RWPE2 (cell line): ENCODE data around the gene NAA25.

Experiments
- ATAC-seq: fragments of 200-7000 bp; cut with Tn5 transposase; 3 replicates; pipeline ENCODE4 v1.9.1; 2021; ENCODE audit warnings: low read depth
- DNase-seq: peaks from one replicate; pipeline ENCODE4 v3.0.0-alpha.2; 2020; ENCODE audit warnings: low spot score
- H3K27ac ChIP-seq: fragments of 450-650 bp; 2 replicates; pipeline ENCODE4 v1.5.1; 2017; ENCODE audit warnings: mild to moderate bottlenecking; ENCODE audit not compliant: poor library complexity, severe bottlenecking
- H3K27me3 ChIP-seq: fragments of 250-450 bp; sonication (Bioruptor Pico); 2 replicates; pipeline ENCODE4 v1.5.1; 2021; ENCODE audit warnings: mild to moderate bottlenecking, moderate library complexity; ENCODE audit not compliant: insufficient read depth, poor library complexity, severe bottlenecking
- H3K36me3 ChIP-seq: fragments of 250-450 bp; sonication (Bioruptor Pico); 2 replicates; pipeline ENCODE4 v1.5.1; 2020; ENCODE audit warnings: low read depth, mild to moderate bottlenecking, moderate library complexity
- H3K4me1 ChIP-seq: fragments of 250-450 bp; sonication (Bioruptor Pico); 2 replicates; pipeline ENCODE4 v1.5.1; 2021; ENCODE audit warnings: mild to moderate bottlenecking, moderate library complexity; ENCODE audit not compliant: insufficient read depth, poor library complexity, severe bottlenecking
- H3K4me3 ChIP-seq: fragments of 250-450 bp; sonication (Bioruptor Pico); 2 replicates; pipeline ENCODE4 v1.5.1; 2021; ENCODE audit warnings: mild to moderate bottlenecking, moderate library complexity; ENCODE audit not compliant: severe bottlenecking
- H3K9me3 ChIP-seq: fragments of 250-450 bp; sonication (Bioruptor Pico); 2 replicates; pipeline ENCODE4 v1.5.1; 2021; ENCODE audit warnings: mild to moderate bottlenecking, moderate library complexity; ENCODE audit not compliant: severe bottlenecking
- CTCF ChIP-seq: fragments of 450-650 bp; IDR thresholded peaks from one replicate; pipeline ENCODE4 v1.5.1; 2017; ENCODE audit warnings: mild to moderate bottlenecking, moderate library complexity; ENCODE audit not compliant: poor library complexity, severe bottlenecking

Gene NAA25

GRCh38 chr12:112017041-112017440, 91.5 kb downstream of the NAA25 start:
- DNase-seq (no peak), ATAC-seq (no peak)
- Histone ChIP-seq H3K27ac (peak overlapping the region; percentile 62), H3K4me3 (no peak overlapping the region), H3K9me3 (no peaks in the 10 kb centered on the region), H3K4me1 (peaks cover 18% of the 10 kb centered on the region), H3K27me3 (no peaks in the 10 kb centered on the region), H3K36me3 (peaks cover 49% of the 10 kb centered on the region)
- no peak for TF ChIP-seq CTCF

- peaks cover 18% of the 10 kb centered on the region for H3K4me1 ChIP-seq
- H3K36me3 ChIP-seq = peaks cover 40% of the 10 kb centered on the region
- DNase-seq (no peak), ATAC-seq (no peak)
- H3K4me3 ChIP-seq = no peak overlapping the region
- no peaks in the 10 kb centered on the region for H3K9me3 ChIP-seq
- TF ChIP-seq CTCF = no peak
- no peak overlapping the region for H3K27ac ChIP-seq
- no peaks in the 10 kb centered on the region for H3K27me3 ChIP-seq
These were observed 92.6 kb downstream of the NAA25 start for GRCh38 chr12:112015938-112016337.

GRCh38 chr12:112013601-112014402, 94.8 kb downstream of the NAA25 start:
- no peak for TF ChIP-seq CTCF
- H3K9me3 ChIP-seq = no peaks in the 10 kb centered on the region
- ATAC-seq (peak; percentile 54), DNase-seq (peak; percentile 74)
- H3K27ac ChIP-seq = peak overlapping the region; percentile 88
- peaks cover 21% of the 10 kb centered on the region for H3K36me3 ChIP-seq
- H3K27me3 ChIP-seq = no peaks in the 10 kb centered on the region
- peak overlapping the region; percentile 89 for H3K4me3 ChIP-seq
- H3K4me1 ChIP-seq = peaks cover 11% of the 10 kb centered on the region

GRCh38 chr12:112012775-112013600, 95.6 kb downstream of the NAA25 start, which contains the start of the genes ERP29 and TMEM116:
Gene ERP29 (plus strand): TSS chr12:112013426. CDS start chr12:112013466, 40 bp downstream.
Gene TMEM116 (minus strand): TSS chr12:112013165. CDS start chr12:112005270, 7,895 bp downstream.
- Histone ChIP-seq H3K27me3 (no peaks in the 10 kb centered on the region), H3K4me3 (peak within 1 kb of the TSS; percentile 89), H3K27ac (peak within 1 kb of the TSS; percentile 88), H3K9me3 (no peaks in the 10 kb centered on the region), H3K36me3 (peaks cover 18% of the 10 kb centered on the region), H3K4me1 (peaks cover 4% of the 10 kb centered on the region)
- DNase-seq = peak; percentile 98
- peak; percentile 29 for TF ChIP-seq CTCF
- peak; percentile 70 for ATAC-seq
